ENCODE results near the gene OSBPL7. TPM values are rescaled to one million over a fixed set of nuclear protein-coding genes. Genes with fewer than 3 reads are reported as not detected.

OSBPL7 gene
- total and polyA plus RNA-seq, 4 donors: 0.51 to 2.4 (median 1.4) TPM

GRCh38 chr17:47797797-47798196, 23.8 kb downstream of the OSBPL7 start:
- Histone ChIP-seq H3K9ac (ENCODE audit: low read depth in 1 of 2, low read length in 2 of 2) (no peak overlapping the region), H3K36me3 (ENCODE audit: control insufficient read depth in 4 of 4, insufficient read depth in 3 of 4, low read depth in 1 of 4, low read length in 3 of 4) (no peaks in the 10 kb centered on the region), H3K27me3 (ENCODE audit: control insufficient read depth in 4 of 4, insufficient read depth in 4 of 4, low read length in 3 of 4) (peaks cover 0 to 5% (median 4%) of the 10 kb centered on the region in 4 donors), H3K9me3 (ENCODE audit: control insufficient read depth in 4 of 4, low read length in 3 of 4) (no peaks in the 10 kb centered on the region), H3K4me3 (ENCODE audit: low read depth in 1 of 3, low read length in 3 of 3) (no peak overlapping the region), H3K27ac (ENCODE audit: low read depth in 1 of 2, low read length in 2 of 2) (no peak overlapping the region), H3K4me1 (ENCODE audit: control insufficient read depth in 4 of 4, insufficient read depth in 4 of 4, low read length in 3 of 4) (no peaks in the 10 kb centered on the region)
- WGBS: 62% methylated on average over 2 of the region's 2 CpGs
- DNase-seq (ENCODE audit: low spot score): no peak
- TF ChIP-seq GABPA (IDR thresholded peaks at IDR 0.05 in 1 of 2, conservative IDR thresholded peaks at IDR 0.05 in 1 of 2) (no peak), REST (IDR thresholded peaks at IDR 0.05) (peak; percentile 44)

- Histone ChIP-seq H3K4me1 (ENCODE audit: control insufficient read depth in 4 of 4, insufficient read depth in 4 of 4, low read length in 3 of 4) (peaks cover 0 to 9% (median 4%) of the 10 kb centered on the region in 4 donors), H3K4me3 (ENCODE audit: low read depth in 1 of 3, low read length in 3 of 3) (no peak overlapping the region), H3K27me3 (ENCODE audit: control insufficient read depth in 4 of 4, insufficient read depth in 4 of 4, low read length in 3 of 4) (peaks cover 3 to 18% (median 10%) of the 10 kb centered on the region in 4 donors), H3K27ac (ENCODE audit: low read depth in 1 of 2, low read length in 2 of 2) (no peak overlapping the region), H3K9me3 (ENCODE audit: control insufficient read depth in 4 of 4, low read length in 3 of 4) (no peaks in the 10 kb centered on the region), H3K9ac (ENCODE audit: low read depth in 1 of 2, low read length in 2 of 2) (no peak overlapping the region), H3K36me3 (ENCODE audit: control insufficient read depth in 4 of 4, insufficient read depth in 3 of 4, low read depth in 1 of 4, low read length in 3 of 4) (no peaks in the 10 kb centered on the region)
- no peak for DNase-seq (ENCODE audit: low spot score)
- WGBS: 61% methylated on average over 6 of the region's 6 CpGs
- TF ChIP-seq SP1 (IDR thresholded peaks at IDR 0.05) (no peak), RAD21 (IDR thresholded peaks at IDR 0.05) (no peak), FOXA2 (IDR thresholded peaks at IDR 0.05) (no peak)
Measured at GRCh38 chr17:47792979-47793378, 28.6 kb downstream of the OSBPL7 start.

- TF ChIP-seq RAD21 (IDR thresholded peaks at IDR 0.05): no peak
- H3K4me1 ChIP-seq (ENCODE audit: control insufficient read depth in 4 of 4, insufficient read depth in 4 of 4, low read length in 3 of 4): peaks cover 0 to 9% (median 4%) of the 10 kb centered on the region in 4 donors
- no peak for DNase-seq (ENCODE audit: low spot score)
- no peak overlapping the region for H3K27ac ChIP-seq (ENCODE audit: low read depth in 1 of 2, low read length in 2 of 2)
- no peak overlapping the region for H3K9ac ChIP-seq (ENCODE audit: low read depth in 1 of 2, low read length in 2 of 2)
- WGBS: 61% methylated on average over 1 of the region's 1 CpG
- H3K4me3 ChIP-seq (ENCODE audit: low read depth in 1 of 3, low read length in 3 of 3): no peak overlapping the region
- no peaks in the 10 kb centered on the region for H3K36me3 ChIP-seq (ENCODE audit: control insufficient read depth in 4 of 4, insufficient read depth in 3 of 4, low read depth in 1 of 4, low read length in 3 of 4)
- H3K27me3 ChIP-seq (ENCODE audit: control insufficient read depth in 4 of 4, insufficient read depth in 4 of 4, low read length in 3 of 4): peaks cover 3 to 20% (median 10%) of the 10 kb centered on the region in 4 donors
- no peaks in the 10 kb centered on the region for H3K9me3 ChIP-seq (ENCODE audit: control insufficient read depth in 4 of 4, low read length in 3 of 4)
Measured at GRCh38 chr17:47792457-47792856, 29.1 kb downstream of the OSBPL7 start.

GRCh38 chr17:47791025-47791424, 30.6 kb downstream of the OSBPL7 start:
- H3K4me3 ChIP-seq (ENCODE audit: low read depth in 1 of 3, low read length in 3 of 3): no peak overlapping the region
- TF ChIP-seq EGR1 (IDR thresholded peaks at IDR 0.05; ENCODE audit: low read depth in 2 of 2) (no peak), HNF4G (IDR thresholded peaks at IDR 0.05) (no peak), RXRA (IDR thresholded peaks at IDR 0.05) (no peak), GABPA (IDR thresholded peaks at IDR 0.05 in 1 of 2, conservative IDR thresholded peaks at IDR 0.05 in 1 of 2) (no peak), NR2F2 (IDR thresholded peaks at IDR 0.05) (no peak), ATF3 (IDR thresholded peaks at IDR 0.05) (no peak), ZBTB33 (IDR thresholded peaks at IDR 0.05) (no peak), FOXA1 (IDR thresholded peaks at IDR 0.05) (no peak), CTCF (IDR thresholded peaks at IDR 0.05; ENCODE audit: low read depth, low read length, missing input control) (no peak)
- H3K27ac ChIP-seq (ENCODE audit: low read depth in 1 of 2, low read length in 2 of 2): no peak overlapping the region
- no peaks in the 10 kb centered on the region for H3K36me3 ChIP-seq (ENCODE audit: control insufficient read depth in 4 of 4, insufficient read depth in 3 of 4, low read depth in 1 of 4, low read length in 3 of 4)
- H3K27me3 ChIP-seq (ENCODE audit: control insufficient read depth in 4 of 4, insufficient read depth in 4 of 4, low read length in 3 of 4): peaks cover 3 to 20% (median 10%) of the 10 kb centered on the region in 4 donors
- WGBS: 42% methylated on average over 3 of the region's 3 CpGs
- no peaks in the 10 kb centered on the region for H3K9me3 ChIP-seq (ENCODE audit: control insufficient read depth in 4 of 4, low read length in 3 of 4)
- H3K4me1 ChIP-seq (ENCODE audit: control insufficient read depth in 4 of 4, insufficient read depth in 4 of 4, low read length in 3 of 4): peaks cover 0 to 9% (median 4%) of the 10 kb centered on the region in 4 donors
- H3K9ac ChIP-seq (ENCODE audit: low read depth in 1 of 2, low read length in 2 of 2): no peak overlapping the region
- DNase-seq (ENCODE audit: low spot score): no peak

Measured in liver (tissue), 9 donors.